ENCODE results near the gene RBM39. TPM values are rescaled to one million over a fixed set of nuclear protein-coding genes. Genes with fewer than 3 reads are reported as not detected.
"Not testable (repeated sequence)": the region's sequence is repeated elsewhere in the genome, so short reads cannot be mapped to it uniquely, and the experiment has no call there.

The RBM39 gene
- total RNA-seq, 1 experiment from 2014 or later, result 347 TPM

DNA sequence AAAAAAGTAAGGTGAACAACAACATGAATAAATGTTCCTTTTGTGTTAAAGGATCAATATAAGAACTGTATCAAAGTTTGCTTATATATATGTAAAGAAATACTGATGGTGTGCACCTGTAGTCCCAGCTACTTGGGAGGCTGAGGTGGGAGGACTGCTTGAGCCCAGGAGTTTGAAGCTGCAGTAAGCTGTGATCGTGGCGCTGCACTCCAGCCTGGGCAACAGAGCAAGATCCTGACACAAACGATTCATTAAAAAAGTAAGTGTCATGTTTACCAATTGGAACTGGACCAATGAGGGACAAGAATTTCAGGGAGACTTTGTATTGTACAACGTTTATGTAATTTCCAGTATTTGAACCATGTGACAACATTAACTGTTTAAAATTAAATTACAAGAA, 24.8 kb upstream of the RBM39 start:
- Mint-ChIP-seq H3K27ac (no peak overlapping the region), H3K4me1 (peaks cover 20 to 21% of the 10 kb centered on the region in 2 experiments), H3K36me3 (ENCODE audit: insufficient read depth in 1 of 3, low read depth in 3 of 3) (peaks cover 0 to 8% (median 0%) of the 10 kb centered on the region in 3 experiments; a peak in 3 of 7 replicates), H3K4me3 (no peak overlapping the region), H3K27me3 (ENCODE audit: low read depth) (peaks cover 19% of the 10 kb centered on the region), H3K9me3 (peaks cover 7 to 9% of the 10 kb centered on the region in 2 experiments; a peak in 1 of 5 replicates)
- no peaks in the 10 kb centered on the region for H3K23me2 ChIP-seq (ENCODE audit: insufficient read length, low read depth, low read length, poor library complexity, severe bottlenecking)
- no peak overlapping the region for H2BK15ac ChIP-seq (ENCODE audit: low read depth, low read length)
- H3K4ac ChIP-seq (ENCODE audit: low read depth, low read length), result no peak overlapping the region
- no peaks in the 10 kb centered on the region for H4K20me1 ChIP-seq (ENCODE audit: control insufficient read depth, insufficient read depth, insufficient read length)
- H4K91ac ChIP-seq (ENCODE audit: insufficient read length, low read depth, low read length), result no peak overlapping the region
- H2AFZ ChIP-seq (ENCODE audit: low read length), result no peak overlapping the region
- H3T11ph ChIP-seq (ENCODE audit: low read length), result no peak overlapping the region
- peaks cover 7% of the 10 kb centered on the region; the same call in 1 of the 2 replicates for H3K4me1 ChIP-seq (ENCODE audit: insufficient read depth, low read length)
- H3K14ac ChIP-seq (ENCODE audit: insufficient read depth, low read length), result no peak overlapping the region
- H3K79me1 ChIP-seq (ENCODE audit: insufficient read depth, low read depth, low read length, poor library complexity, severe bottlenecking), result no peaks in the 10 kb centered on the region
- no peak overlapping the region for H3K9ac ChIP-seq (ENCODE audit: extremely low read depth, insufficient read length, low read length)
- H3K56ac ChIP-seq (ENCODE audit: insufficient read length, low read depth, low read length), result no peak overlapping the region
- H3K79me2 ChIP-seq (ENCODE audit: insufficient read depth, low read length), result no peaks in the 10 kb centered on the region
- no peak overlapping the region for H2BK120ac ChIP-seq (ENCODE audit: low read depth, low read length, poor library complexity, severe bottlenecking)
- H4K5ac ChIP-seq (ENCODE audit: insufficient read length, low read depth, low read length), result no peak overlapping the region
- no peak overlapping the region for H2BK20ac ChIP-seq (ENCODE audit: low read depth, low read length, poor library complexity, severe bottlenecking)
- DNase-seq, result no peak
- TF ChIP-seq, protein P1, sequence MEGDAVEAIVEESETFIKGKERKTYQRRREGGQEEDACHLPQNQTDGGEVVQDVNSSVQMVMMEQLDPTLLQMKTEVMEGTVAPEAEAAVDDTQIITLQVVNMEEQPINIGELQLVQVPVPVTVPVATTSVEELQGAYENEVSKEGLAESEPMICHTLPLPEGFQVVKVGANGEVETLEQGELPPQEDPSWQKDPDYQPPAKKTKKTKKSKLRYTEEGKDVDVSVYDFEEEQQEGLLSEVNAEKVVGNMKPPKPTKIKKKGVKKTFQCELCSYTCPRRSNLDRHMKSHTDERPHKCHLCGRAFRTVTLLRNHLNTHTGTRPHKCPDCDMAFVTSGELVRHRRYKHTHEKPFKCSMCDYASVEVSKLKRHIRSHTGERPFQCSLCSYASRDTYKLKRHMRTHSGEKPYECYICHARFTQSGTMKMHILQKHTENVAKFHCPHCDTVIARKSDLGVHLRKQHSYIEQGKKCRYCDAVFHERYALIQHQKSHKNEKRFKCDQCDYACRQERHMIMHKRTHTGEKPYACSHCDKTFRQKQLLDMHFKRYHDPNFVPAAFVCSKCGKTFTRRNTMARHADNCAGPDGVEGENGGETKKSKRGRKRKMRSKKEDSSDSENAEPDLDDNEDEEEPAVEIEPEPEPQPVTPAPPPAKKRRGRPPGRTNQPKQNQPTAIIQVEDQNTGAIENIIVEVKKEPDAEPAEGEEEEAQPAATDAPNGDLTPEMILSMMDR (conservative IDR thresholded peaks at IDR 0.05), result no peak
- WGBS (ENCODE audit: extremely low coverage, insufficient read length, low lambda C conversion rate), result no CpG with 5 or more reads among the region's 4 CpGs
- H3K9me3 ChIP-seq (ENCODE audit: control insufficient read depth, low read depth, low read length), result no peaks in the 10 kb centered on the region
- H4K8ac ChIP-seq (replicated peaks; ENCODE audit: insufficient read length, low read depth, low read length), result no peak overlapping the region
- peaks cover 2% of the 10 kb centered on the region; the same call in 1 of the 2 replicates for H3K27me3 ChIP-seq (ENCODE audit: insufficient read depth, low read length)
- H3K4me2 ChIP-seq (ENCODE audit: insufficient read depth, insufficient read length, low read length), result no peak overlapping the region
- no peak overlapping the region for H2BK5ac ChIP-seq (ENCODE audit: insufficient read length, low read length)
- H3K23ac ChIP-seq (ENCODE audit: insufficient read length, low read depth, low read length), result no peak overlapping the region
- no peak overlapping the region for H3K18ac ChIP-seq (ENCODE audit: insufficient read length, low read depth, low read length)
- H2AK5ac ChIP-seq (ENCODE audit: insufficient read length, low read length), result no peak overlapping the region
- no peak overlapping the region for H3K27ac ChIP-seq (ENCODE audit: insufficient read length, low read depth, low read length)
- no peak overlapping the region for H2BK12ac ChIP-seq (ENCODE audit: insufficient read length, low read depth, low read length)

DNA sequence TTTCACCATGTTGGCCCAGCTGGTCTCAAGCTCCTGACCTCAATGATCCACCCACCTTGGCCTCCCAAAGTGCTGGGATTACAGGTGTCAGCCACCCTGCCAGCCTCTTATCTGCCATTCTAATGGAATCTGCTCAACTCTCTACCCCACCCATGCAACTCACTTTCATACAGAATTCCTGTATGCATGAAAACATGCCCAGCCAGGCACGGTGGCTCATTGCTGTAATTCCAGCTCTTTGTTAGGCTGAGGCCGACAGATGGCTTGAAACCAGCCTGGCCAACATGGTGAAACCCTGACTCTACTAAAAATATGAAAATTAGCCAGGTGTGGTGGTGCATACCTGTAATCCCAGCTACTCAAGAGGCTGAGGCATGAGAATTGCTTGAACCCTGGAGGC, 22.9 kb upstream of the RBM39 start:
- H3K4me1 ChIP-seq (ENCODE audit: insufficient read depth, low read length); H3K79me2 ChIP-seq (ENCODE audit: insufficient read depth, low read length); H3K23me2 ChIP-seq (ENCODE audit: insufficient read length, low read depth, low read length, poor library complexity, severe bottlenecking); H3K4me2 ChIP-seq (ENCODE audit: insufficient read depth, insufficient read length, low read length); H3K23ac ChIP-seq (ENCODE audit: insufficient read length, low read depth, low read length); DNase-seq; H2BK15ac ChIP-seq (ENCODE audit: low read depth, low read length); H2BK5ac ChIP-seq (ENCODE audit: insufficient read length, low read length); H4K91ac ChIP-seq (ENCODE audit: insufficient read length, low read depth, low read length); H3T11ph ChIP-seq (ENCODE audit: low read length); H3K14ac ChIP-seq (ENCODE audit: insufficient read depth, low read length); H3K4me3 Mint-ChIP-seq; H3K56ac ChIP-seq (ENCODE audit: insufficient read length, low read depth, low read length); H4K5ac ChIP-seq (ENCODE audit: insufficient read length, low read depth, low read length); H2BK120ac ChIP-seq (ENCODE audit: low read depth, low read length, poor library complexity, severe bottlenecking); H2AK5ac ChIP-seq (ENCODE audit: insufficient read length, low read length); H2AFZ ChIP-seq (ENCODE audit: low read length); H4K20me1 ChIP-seq (ENCODE audit: control insufficient read depth, insufficient read depth, insufficient read length); H2BK12ac ChIP-seq (ENCODE audit: insufficient read length, low read depth, low read length); H3K79me1 ChIP-seq (ENCODE audit: insufficient read depth, low read depth, low read length, poor library complexity, severe bottlenecking); H3K4ac ChIP-seq (ENCODE audit: low read depth, low read length); H3K27ac ChIP-seq (ENCODE audit: insufficient read length, low read depth, low read length); H3K9ac ChIP-seq (ENCODE audit: extremely low read depth, insufficient read length, low read length); H3K27ac Mint-ChIP-seq; H2BK20ac ChIP-seq (ENCODE audit: low read depth, low read length, poor library complexity, severe bottlenecking); H3K18ac ChIP-seq (ENCODE audit: insufficient read length, low read depth, low read length); H3K27me3 ChIP-seq (ENCODE audit: insufficient read depth, low read length); H4K8ac ChIP-seq (replicated peaks; ENCODE audit: insufficient read length, low read depth, low read length); H3K9me3 Mint-ChIP-seq; H3K9me3 ChIP-seq (ENCODE audit: control insufficient read depth, low read depth, low read length); H3K36me3 Mint-ChIP-seq (ENCODE audit: insufficient read depth in 1 of 3, low read depth in 3 of 3); H3K27me3 Mint-ChIP-seq (ENCODE audit: low read depth): not testable (repeated sequence)
- no CpG with 5 or more reads among the region's 2 CpGs for WGBS (ENCODE audit: extremely low coverage, insufficient read length, low lambda C conversion rate)
- peaks cover 19 to 20% of the 10 kb centered on the region in 2 experiments for H3K4me1 Mint-ChIP-seq

Data from H9 (cell line).